Pericardium fibroblast (primary cell): ENCODE data around the gene TBC1D9. TPM values are rescaled to one million over a fixed set of nuclear protein-coding genes. Genes with fewer than 3 reads are reported as not detected.

Experiments used
- total RNA-seq: library from RNA; depleted of rRNA; stranded (reverse); fragments of >200 nt; gene quantifications from 2 replicates; pipeline ENCODE4 v1.2.3, GENCODE V29; 2015

TBC1D9 gene
- total RNA-seq, result 18.0 and 21.7 TPM in 2 replicates

DNA sequence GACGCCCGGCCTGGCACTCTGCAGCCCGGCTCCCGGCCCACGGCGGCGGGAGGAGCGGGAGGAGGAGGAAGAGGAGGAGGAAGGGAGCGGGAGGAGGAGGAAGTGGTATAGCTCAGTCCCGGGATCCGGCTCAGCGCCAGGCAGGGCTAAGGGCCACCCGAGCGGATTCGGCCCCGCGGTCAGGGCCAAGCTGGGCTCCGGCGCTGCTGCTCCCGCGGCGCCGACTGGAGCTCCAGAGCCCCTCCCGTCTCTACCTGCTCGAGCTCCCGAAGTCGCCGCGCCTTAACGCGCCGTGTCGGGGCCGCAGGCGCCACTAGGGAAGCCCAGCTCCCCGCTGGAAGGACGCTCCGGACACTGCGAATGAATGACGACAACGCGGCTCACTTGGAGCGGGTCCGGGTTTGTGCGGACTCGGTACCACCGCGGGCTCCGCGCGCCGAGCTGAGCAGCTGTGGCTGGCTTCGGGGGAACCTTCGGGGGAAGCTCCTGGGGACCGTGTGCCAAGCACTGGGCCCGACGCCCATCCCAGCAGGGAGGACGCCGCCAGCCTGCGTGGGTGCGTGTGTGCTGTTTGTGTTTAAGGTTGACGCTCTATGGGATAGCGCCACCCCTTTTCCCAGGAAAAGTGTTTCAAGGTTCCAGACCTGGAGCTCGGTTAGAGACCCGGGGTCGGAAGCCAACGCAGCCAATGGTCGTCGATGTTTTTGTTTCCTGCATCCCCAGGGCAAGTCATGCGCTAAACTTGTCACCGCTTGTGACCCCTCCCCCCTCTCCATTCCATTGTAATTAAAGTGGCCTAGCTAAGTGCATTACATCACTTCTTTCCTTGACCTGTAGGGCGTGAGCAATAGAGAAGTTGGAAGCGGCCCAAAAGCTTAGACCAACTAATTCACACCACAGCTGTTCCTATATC lies at the start of gene TBC1D9:
TBC1D9 (minus strand) TSS at position 67 of the 913 bp plus-strand sequence. CDS start 340 bp downstream, outside the sequence.

Other genes starting within 250 kb of the TBC1D9 start
- gene ELMOD2, start 232.2 kb downstream of the TBC1D9 start, total RNA-seq, result 21.8 and 28.9 TPM in 2 replicates
- gene UCP1, start 187.4 kb downstream of the TBC1D9 start, total RNA-seq, result not detected in 2 replicates